ENCODE results near the gene SUCLG1. TPM values are rescaled to one million over a fixed set of nuclear protein-coding genes. Genes with fewer than 3 reads are reported as not detected.

The SUCLG1 gene
- total and polyA plus RNA-seq, 4 donors = 60.5 to 149 (median 120) TPM

GRCh38 chr2:84424152-84424551 is 34.9 kb downstream of the SUCLG1 start:
- TF ChIP-seq CTCF (IDR thresholded peaks at IDR 0.05; ENCODE audit: low read depth, low read length, missing input control) = peak; percentile 33
- no peak for TF ChIP-seq ATF3 (IDR thresholded peaks at IDR 0.05)
- no peak for TF ChIP-seq HNF4G (IDR thresholded peaks at IDR 0.05)
- peak; percentile 37 to 58 for TF ChIP-seq RAD21 (IDR thresholded peaks at IDR 0.05)
- no peak for DNase-seq (ENCODE audit: low spot score)
- no peak overlapping the region for H3K4me3 ChIP-seq (ENCODE audit: low read depth in 1 of 3, low read length in 3 of 3)
- no peaks in the 10 kb centered on the region for H3K9me3 ChIP-seq (ENCODE audit: control insufficient read depth in 4 of 4, low read length in 3 of 4)
- H3K27me3 ChIP-seq (ENCODE audit: control insufficient read depth in 4 of 4, insufficient read depth in 4 of 4, low read length in 3 of 4) = no peaks in the 10 kb centered on the region
- no peak overlapping the region for H3K9ac ChIP-seq (ENCODE audit: low read depth in 1 of 2, low read length in 2 of 2)
- no peak overlapping the region for H3K27ac ChIP-seq (ENCODE audit: low read depth in 1 of 2, low read length in 2 of 2)
- peaks cover 0 to 7% (median 0%) of the 10 kb centered on the region in 4 donors for H3K4me1 ChIP-seq (ENCODE audit: control insufficient read depth in 4 of 4, insufficient read depth in 4 of 4, low read length in 3 of 4)
- peaks cover 6 to 43% (median 28%) of the 10 kb centered on the region in 4 donors for H3K36me3 ChIP-seq (ENCODE audit: control insufficient read depth in 4 of 4, insufficient read depth in 3 of 4, low read depth in 1 of 4, low read length in 3 of 4)

- no peak for TF ChIP-seq FOXA2 (IDR thresholded peaks at IDR 0.05)
- DNase-seq (ENCODE audit: low spot score) = no peak
- Histone ChIP-seq H3K27ac (ENCODE audit: low read depth in 1 of 2, low read length in 2 of 2) (no peak overlapping the region), H3K4me3 (ENCODE audit: low read depth in 1 of 3, low read length in 3 of 3) (no peak overlapping the region), H3K9ac (ENCODE audit: low read depth in 1 of 2, low read length in 2 of 2) (no peak overlapping the region), H3K27me3 (ENCODE audit: control insufficient read depth in 4 of 4, insufficient read depth in 4 of 4, low read length in 3 of 4) (no peaks in the 10 kb centered on the region), H3K4me1 (ENCODE audit: control insufficient read depth in 4 of 4, insufficient read depth in 4 of 4, low read length in 3 of 4) (no peaks in the 10 kb centered on the region), H3K9me3 (ENCODE audit: control insufficient read depth in 4 of 4, low read length in 3 of 4) (no peaks in the 10 kb centered on the region), H3K36me3 (ENCODE audit: control insufficient read depth in 4 of 4, insufficient read depth in 3 of 4, low read depth in 1 of 4, low read length in 3 of 4) (peaks cover 6 to 34% (median 20%) of the 10 kb centered on the region in 4 donors)
- WGBS = 78% methylated on average over 1 of the region's 1 CpG
Measured at GRCh38 chr2:84421791-84422190, 37.3 kb downstream of the SUCLG1 start.

DNA sequence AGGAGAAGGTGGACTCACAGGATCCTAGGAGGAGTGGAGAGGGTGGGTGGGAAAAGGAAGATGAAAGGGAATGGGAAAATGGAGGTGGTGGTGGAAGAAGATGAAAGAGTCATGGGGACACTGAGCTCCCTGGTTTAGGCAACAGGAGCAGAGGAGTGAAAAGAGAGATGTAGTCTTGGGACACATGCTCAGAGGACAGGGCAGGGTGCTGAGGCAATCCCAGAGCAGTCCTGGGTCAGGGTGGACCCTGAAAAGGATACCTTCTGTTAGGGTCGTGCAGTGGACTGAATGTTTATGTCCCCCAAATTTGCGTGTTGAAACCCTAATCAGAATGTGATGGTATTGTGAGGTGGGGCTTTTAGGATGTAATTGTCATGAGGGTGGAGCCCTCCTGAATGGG is 37.9 kb downstream of the SUCLG1 start:
- no peaks in the 10 kb centered on the region for H3K4me1 ChIP-seq (ENCODE audit: control insufficient read depth in 4 of 4, insufficient read depth in 4 of 4, low read length in 3 of 4)
- H3K27me3 ChIP-seq (ENCODE audit: control insufficient read depth in 4 of 4, insufficient read depth in 4 of 4, low read length in 3 of 4) = no peaks in the 10 kb centered on the region
- H3K4me3 ChIP-seq (ENCODE audit: low read depth in 1 of 3, low read length in 3 of 3) = no peak overlapping the region
- no peak overlapping the region for H3K9ac ChIP-seq (ENCODE audit: low read depth in 1 of 2, low read length in 2 of 2)
- DNase-seq (ENCODE audit: low spot score) = no peak
- no peak for TF ChIP-seq ATF3 (IDR thresholded peaks at IDR 0.05)
- no peak for TF ChIP-seq JUND (IDR thresholded peaks at IDR 0.05)
- TF ChIP-seq NR2F2 (IDR thresholded peaks at IDR 0.05) = no peak
- no peak for TF ChIP-seq RXRA (IDR thresholded peaks at IDR 0.05)
- H3K36me3 ChIP-seq (ENCODE audit: control insufficient read depth in 4 of 4, insufficient read depth in 3 of 4, low read depth in 1 of 4, low read length in 3 of 4) = peaks cover 6 to 34% (median 20%) of the 10 kb centered on the region in 4 donors
- 91% methylated on average over 2 of the region's 2 CpGs for whole genome bisulfite sequencing
- H3K27ac ChIP-seq (ENCODE audit: low read depth in 1 of 2, low read length in 2 of 2) = no peak overlapping the region
- H3K9me3 ChIP-seq (ENCODE audit: control insufficient read depth in 4 of 4, low read length in 3 of 4) = no peaks in the 10 kb centered on the region

- no peaks in the 10 kb centered on the region for H3K4me1 ChIP-seq (ENCODE audit: control insufficient read depth in 4 of 4, insufficient read depth in 4 of 4, low read length in 3 of 4)
- peaks cover 0 to 5% (median 2%) of the 10 kb centered on the region in 4 donors for H3K36me3 ChIP-seq (ENCODE audit: control insufficient read depth in 4 of 4, insufficient read depth in 3 of 4, low read depth in 1 of 4, low read length in 3 of 4)
- no peaks in the 10 kb centered on the region for H3K27me3 ChIP-seq (ENCODE audit: control insufficient read depth in 4 of 4, insufficient read depth in 4 of 4, low read length in 3 of 4)
- no peaks in the 10 kb centered on the region for H3K9me3 ChIP-seq (ENCODE audit: control insufficient read depth in 4 of 4, low read length in 3 of 4)
- no peak overlapping the region for H3K9ac ChIP-seq (ENCODE audit: low read depth in 1 of 2, low read length in 2 of 2)
- 92% methylated on average over 4 of the region's 4 CpGs for WGBS
- TF ChIP-seq FOXA1 (IDR thresholded peaks at IDR 0.05) (no peak), YY1 (IDR thresholded peaks at IDR 0.05) (no peak), RAD21 (IDR thresholded peaks at IDR 0.05) (no peak)
- H3K4me3 ChIP-seq (ENCODE audit: low read depth in 1 of 3, low read length in 3 of 3) = no peak overlapping the region
- H3K27ac ChIP-seq (ENCODE audit: low read depth in 1 of 2, low read length in 2 of 2) = no peak overlapping the region
- DNase-seq (ENCODE audit: low spot score) = no peak
Measured at GRCh38 chr2:84417453-84418145, 41.5 kb downstream of the SUCLG1 start.
